Measurements from ENCODE around the gene SCRG1.

The SCRG1 gene

GRCh38 chr4:173357939-173358338, 41.0 kb downstream of the SCRG1 start:
- no peak for DNase-seq

GRCh38 chr4:173347467-173347866, 51.4 kb downstream of the SCRG1 start:
- DNase-seq = no peak

GRCh38 chr4:173346074-173346473, 52.8 kb downstream of the SCRG1 start:
- no peak for DNase-seq

- DNase-seq = no peak
These were observed 53.3 kb downstream of the SCRG1 start for GRCh38 chr4:173345648-173346047.

- DNase-seq = no peak
These were observed 55.0 kb downstream of the SCRG1 start for GRCh38 chr4:173343832-173344397.

GRCh38 chr4:173337463-173337862, 61.5 kb downstream of the SCRG1 start:
- no peak for DNase-seq

- DNase-seq = peak; percentile 79
These were observed 63.8 kb downstream of the SCRG1 start for GRCh38 chr4:173334891-173335752.

All from RPMI8226 (cell line).